OCI-LY1 (cell line): Measurements from ENCODE around the gene ADAT2.

Source experiments
- H2AFZ ChIP-seq: fragments of 200-600 bp; sonication (generic), shearing (Covaris generic); 2 replicates; pipeline ENCODE4 v1.6.0; 2014; ENCODE audit warnings: antibody characterized with exemption, mild to moderate bottlenecking, low read length
- H3F3A ChIP-seq: fragments of 200-600 bp; sonication (generic), shearing (Covaris generic); 2 replicates; pipeline ENCODE4 v1.6.0; 2014; ENCODE audit warnings: mild to moderate bottlenecking, antibody characterized with exemption, low read length, moderate library complexity; ENCODE audit not compliant: insufficient read depth
- H3K27ac ChIP-seq: fragments of 200-600 bp; sonication (generic); 2 replicates; pipeline ENCODE4 v1.5.1; 2014; ENCODE audit warnings: low read length, mixed run types, mild to moderate bottlenecking, low read depth; ENCODE audit not compliant: poor library complexity, severe bottlenecking
- H3K27me3 ChIP-seq: fragments of 200-600 bp; sonication (generic); 2 replicates; pipeline ENCODE4 v1.6.0; 2014; ENCODE audit warnings: antibody characterized with exemption, mild to moderate bottlenecking, low read length, moderate library complexity; ENCODE audit not compliant: insufficient read depth
- H3K36me3 ChIP-seq: fragments of 200-600 bp; sonication (generic); 2 replicates; pipeline ENCODE4 v1.6.1; 2014; ENCODE audit warnings: mild to moderate bottlenecking, antibody characterized with exemption, low read length, moderate library complexity, mixed read lengths; ENCODE audit not compliant: insufficient read depth
- H3K4me1 ChIP-seq: fragments of 200-600 bp; sonication (generic); 2 replicates; pipeline ENCODE4 v1.5.1; 2014; ENCODE audit warnings: mild to moderate bottlenecking, low read length, moderate library complexity; ENCODE audit not compliant: insufficient read depth, severe bottlenecking
- H3K4me2 ChIP-seq: fragments of 200-600 bp; sonication (generic), shearing (Covaris generic); 2 replicates; pipeline ENCODE4 v1.6.1; 2014; ENCODE audit warnings: low read length
- H3K4me3 ChIP-seq: fragments of 200-600 bp; sonication (generic); 2 replicates; pipeline ENCODE4 v1.5.1; 2014; ENCODE audit warnings: low read length, low read depth, mild to moderate bottlenecking, mixed read lengths; ENCODE audit not compliant: poor library complexity, severe bottlenecking
- H3K79me2 ChIP-seq: fragments of 200-600 bp; shearing (Covaris generic); 2 replicates; pipeline ENCODE4 v1.6.1; 2016; ENCODE audit warnings: mixed run types, low read length, mixed read lengths; ENCODE audit not compliant: insufficient read depth
- H3K9ac ChIP-seq: fragments of 200-600 bp; sonication (generic), shearing (Covaris generic); 2 replicates; pipeline ENCODE4 v1.6.1; 2014; ENCODE audit warnings: mild to moderate bottlenecking, low read length, mixed read lengths
- H3K9me2 ChIP-seq: fragments of 200-600 bp; sonication (generic), shearing (Covaris generic); 2 replicates; pipeline ENCODE4 v1.6.1; 2014; ENCODE audit warnings: low read depth, mild to moderate bottlenecking, low read length, mixed read lengths
- H3K9me3 ChIP-seq: fragments of 200-600 bp; shearing (Covaris generic); 2 replicates; pipeline ENCODE4 v1.6.1; 2014; ENCODE audit warnings: low read length, mixed read lengths
- H4K20me1 ChIP-seq: fragments of 200-600 bp; sonication (generic), shearing (Covaris generic); 2 replicates; pipeline ENCODE4 v1.6.0; 2016; ENCODE audit warnings: mild to moderate bottlenecking, low read length; ENCODE audit not compliant: insufficient read depth
- EZH2 ChIP-seq: fragments of 200-600 bp; sonication (generic), shearing (Covaris generic); IDR thresholded peaks from 2 replicates; pipeline ENCODE4 v1.8.0; 2017; ENCODE audit warnings: borderline replicate concordance, mixed run types, mild to moderate bottlenecking, antibody characterized with exemption, low read length, moderate library complexity, mixed read lengths
- TF ChIP-seq, protein P1 (sequence below): fragments of 200-600 bp; sonication (generic), shearing (Covaris generic); IDR thresholded peaks from 2 replicates; pipeline ENCODE4 v1.5.1; 2017; ENCODE audit warnings: mild to moderate bottlenecking, antibody characterized with exemption, low read length, moderate library complexity, mixed read lengths

The ADAT2 gene

DNA sequence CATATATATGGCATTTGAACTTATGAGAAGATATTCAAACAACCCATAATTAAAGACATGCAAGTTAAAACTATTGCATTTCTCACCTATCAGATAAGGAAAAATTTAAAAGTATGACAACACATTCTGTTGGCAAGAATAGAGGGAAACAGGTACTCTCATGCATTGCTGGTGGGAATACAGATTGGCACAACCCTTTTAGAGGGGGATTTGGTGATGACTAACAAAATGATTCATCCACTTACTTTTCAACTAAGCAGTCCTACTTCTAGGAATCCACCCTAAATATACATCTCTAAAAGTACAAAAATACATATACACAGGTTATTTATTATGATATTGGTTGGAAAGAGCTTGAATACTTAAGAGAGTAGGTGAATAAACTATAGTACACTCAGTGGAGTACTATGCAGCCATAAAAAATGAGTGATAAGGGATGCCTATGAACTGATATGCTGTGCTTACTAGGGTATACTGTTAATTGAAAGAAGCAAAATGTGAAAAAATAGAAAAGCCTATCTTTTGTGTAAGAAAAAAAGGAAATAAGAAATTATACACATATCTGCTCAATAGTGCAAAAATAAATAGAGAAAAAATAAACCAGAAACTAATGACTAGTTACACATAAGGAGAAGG, 42.2 kb downstream of the ADAT2 start:
- no peak overlapping the region for H3K4me2 ChIP-seq
- H3K9me3 ChIP-seq: no peaks in the 10 kb centered on the region
- H3K4me1 ChIP-seq: no peaks in the 10 kb centered on the region
- H3K9me2 ChIP-seq: no peaks in the 10 kb centered on the region
- H3K36me3 ChIP-seq: no peaks in the 10 kb centered on the region
- H4K20me1 ChIP-seq: no peaks in the 10 kb centered on the region
- H3K27ac ChIP-seq: no peak overlapping the region
- H3K9ac ChIP-seq: no peak overlapping the region
- H3K4me3 ChIP-seq: no peak overlapping the region
- H2AFZ ChIP-seq: no peak overlapping the region
- TF ChIP-seq, protein P1, sequence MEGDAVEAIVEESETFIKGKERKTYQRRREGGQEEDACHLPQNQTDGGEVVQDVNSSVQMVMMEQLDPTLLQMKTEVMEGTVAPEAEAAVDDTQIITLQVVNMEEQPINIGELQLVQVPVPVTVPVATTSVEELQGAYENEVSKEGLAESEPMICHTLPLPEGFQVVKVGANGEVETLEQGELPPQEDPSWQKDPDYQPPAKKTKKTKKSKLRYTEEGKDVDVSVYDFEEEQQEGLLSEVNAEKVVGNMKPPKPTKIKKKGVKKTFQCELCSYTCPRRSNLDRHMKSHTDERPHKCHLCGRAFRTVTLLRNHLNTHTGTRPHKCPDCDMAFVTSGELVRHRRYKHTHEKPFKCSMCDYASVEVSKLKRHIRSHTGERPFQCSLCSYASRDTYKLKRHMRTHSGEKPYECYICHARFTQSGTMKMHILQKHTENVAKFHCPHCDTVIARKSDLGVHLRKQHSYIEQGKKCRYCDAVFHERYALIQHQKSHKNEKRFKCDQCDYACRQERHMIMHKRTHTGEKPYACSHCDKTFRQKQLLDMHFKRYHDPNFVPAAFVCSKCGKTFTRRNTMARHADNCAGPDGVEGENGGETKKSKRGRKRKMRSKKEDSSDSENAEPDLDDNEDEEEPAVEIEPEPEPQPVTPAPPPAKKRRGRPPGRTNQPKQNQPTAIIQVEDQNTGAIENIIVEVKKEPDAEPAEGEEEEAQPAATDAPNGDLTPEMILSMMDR: no peak
- TF ChIP-seq EZH2: no peak
- H3K79me2 ChIP-seq: no peaks in the 10 kb centered on the region
- H3F3A ChIP-seq: no peaks in the 10 kb centered on the region
- no peaks in the 10 kb centered on the region for H3K27me3 ChIP-seq

DNA sequence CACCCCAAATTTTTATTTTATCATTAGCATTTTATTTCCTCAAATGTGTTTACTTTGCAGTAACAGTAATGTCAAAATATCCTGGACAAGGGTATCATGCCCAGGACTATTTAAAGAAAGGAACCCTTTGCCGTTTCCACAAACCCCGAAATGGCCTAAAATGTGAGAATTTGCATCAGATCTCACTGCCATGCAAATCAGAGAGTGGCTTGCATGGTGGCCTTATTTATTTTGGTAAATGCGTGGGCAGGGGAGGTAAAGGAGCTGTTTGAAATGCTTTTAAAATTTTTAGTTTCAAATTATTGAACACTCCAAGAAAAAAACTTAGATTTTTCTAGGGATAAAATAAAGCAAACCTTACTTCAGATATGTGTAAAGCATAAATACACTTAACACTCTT, 43.8 kb downstream of the ADAT2 start:
- Histone ChIP-seq H3K4me1 (no peaks in the 10 kb centered on the region), H3K9ac (no peak overlapping the region), H3K4me2 (no peak overlapping the region), H2AFZ (no peak overlapping the region), H3K36me3 (no peaks in the 10 kb centered on the region), H3K4me3 (no peak overlapping the region), H3K27me3 (no peaks in the 10 kb centered on the region), H3K9me2 (no peaks in the 10 kb centered on the region), H3K9me3 (no peaks in the 10 kb centered on the region), H4K20me1 (no peaks in the 10 kb centered on the region), H3K79me2 (no peaks in the 10 kb centered on the region), H3K27ac (no peak overlapping the region), H3F3A (no peaks in the 10 kb centered on the region)
- TF ChIP-seq EZH2: no peak
- TF ChIP-seq, protein P1: no peak

DNA sequence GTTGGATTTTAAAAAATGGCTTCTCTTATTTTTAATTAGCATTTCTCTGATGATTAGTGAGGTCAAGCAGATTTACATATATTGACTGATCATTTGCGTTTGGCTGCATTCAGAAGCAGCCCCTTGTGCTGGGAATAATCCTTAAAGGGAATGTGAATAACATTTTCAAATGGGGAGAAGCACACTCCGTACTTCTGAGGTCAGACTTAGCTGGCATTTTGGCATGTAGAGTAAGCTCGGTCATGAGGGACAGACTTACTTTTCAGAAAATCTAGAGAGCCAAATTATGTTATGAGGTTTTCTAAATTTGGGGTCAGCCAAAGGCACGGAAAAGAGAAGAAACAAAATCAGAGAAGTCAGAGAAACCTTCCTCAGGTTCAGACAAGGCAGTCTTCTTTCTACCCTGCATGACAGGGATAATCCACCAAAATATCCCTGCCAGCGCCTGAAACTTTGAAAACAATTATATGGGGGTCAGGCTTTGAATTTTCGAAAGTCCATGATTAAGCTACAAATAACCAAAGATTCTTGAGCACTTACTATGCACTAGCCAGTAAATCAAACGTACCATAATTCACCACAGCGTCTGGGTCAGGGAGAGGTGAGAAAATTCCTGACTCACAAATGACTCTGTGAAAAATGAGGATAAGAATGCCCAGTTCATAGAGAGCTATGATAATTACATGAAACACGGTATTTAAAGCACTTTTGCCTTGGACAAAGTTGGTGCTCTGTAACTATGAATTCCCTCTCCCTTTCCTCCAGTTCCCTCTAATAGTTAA, 44.9 kb downstream of the ADAT2 start:
- Histone ChIP-seq H3K27ac (no peak overlapping the region), H3K9me2 (no peaks in the 10 kb centered on the region), H3K4me3 (no peak overlapping the region)

More for the DNA sequence above, 44.9 kb downstream of the ADAT2 start:
- Histone ChIP-seq H3K27me3 (no peaks in the 10 kb centered on the region), H3F3A (no peaks in the 10 kb centered on the region), H4K20me1 (no peaks in the 10 kb centered on the region), H3K36me3 (no peaks in the 10 kb centered on the region), H2AFZ (no peak overlapping the region), H3K4me2 (no peak overlapping the region), H3K9me3 (no peaks in the 10 kb centered on the region), H3K4me1 (no peaks in the 10 kb centered on the region), H3K9ac (no peak overlapping the region), H3K79me2 (no peaks in the 10 kb centered on the region)
- TF ChIP-seq, protein P1: no peak
- TF ChIP-seq EZH2: no peak
